Measurements from ENCODE around the gene AMBRA1.
"Not testable (repeated sequence)": the region's sequence is repeated elsewhere in the genome, so short reads cannot be mapped to it uniquely, and the experiment has no call there.

Gene AMBRA1

DNA sequence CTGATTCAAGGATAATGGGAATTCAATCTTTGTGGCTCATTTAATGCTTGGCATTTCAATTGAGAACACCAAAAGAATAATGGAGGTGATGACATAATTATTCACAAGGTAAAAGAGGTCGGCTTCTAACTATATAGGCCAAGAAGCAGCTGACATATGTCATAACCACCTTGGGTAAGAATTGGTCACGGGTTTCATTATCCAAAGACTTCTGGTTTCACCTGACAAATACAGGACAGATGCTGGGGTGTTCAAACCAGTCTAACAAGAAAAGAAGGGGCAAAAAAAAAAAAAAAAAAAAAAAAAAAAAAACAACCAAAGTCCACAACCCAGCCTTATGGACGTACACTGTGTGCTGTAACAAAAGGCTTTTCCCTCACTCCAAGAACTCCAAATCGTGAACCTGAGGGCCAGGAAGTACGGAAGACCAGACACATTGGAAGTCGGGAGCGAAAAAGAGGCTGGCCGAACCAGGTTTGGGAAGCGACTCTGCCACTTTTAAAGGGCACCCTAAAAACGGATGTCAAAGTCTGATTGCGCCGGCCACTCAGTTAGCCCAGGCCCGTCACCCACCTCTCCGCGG lies 22.8 kb upstream of the AMBRA1 start:
- no peak for DNase-seq

DNA sequence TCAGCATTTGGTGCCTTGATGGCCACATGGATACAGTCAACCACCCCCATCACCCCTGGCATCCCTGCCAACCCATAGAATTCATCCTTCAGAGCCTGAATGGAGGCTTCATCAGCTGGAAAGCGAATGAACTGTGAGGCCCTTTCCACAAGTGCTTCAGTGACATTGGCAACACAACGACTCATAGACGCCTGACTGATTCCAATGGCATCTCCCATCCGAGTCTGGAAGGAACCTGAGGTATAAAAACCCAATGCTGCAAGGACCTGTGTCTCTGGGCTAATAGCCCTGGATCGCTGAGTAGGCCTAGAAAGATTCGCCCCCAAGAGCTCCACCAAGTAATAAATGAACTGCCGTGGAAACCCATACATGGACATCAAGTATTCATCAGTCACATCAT lies 21.9 kb upstream of the AMBRA1 start:
- no peak for DNase-seq

DNA sequence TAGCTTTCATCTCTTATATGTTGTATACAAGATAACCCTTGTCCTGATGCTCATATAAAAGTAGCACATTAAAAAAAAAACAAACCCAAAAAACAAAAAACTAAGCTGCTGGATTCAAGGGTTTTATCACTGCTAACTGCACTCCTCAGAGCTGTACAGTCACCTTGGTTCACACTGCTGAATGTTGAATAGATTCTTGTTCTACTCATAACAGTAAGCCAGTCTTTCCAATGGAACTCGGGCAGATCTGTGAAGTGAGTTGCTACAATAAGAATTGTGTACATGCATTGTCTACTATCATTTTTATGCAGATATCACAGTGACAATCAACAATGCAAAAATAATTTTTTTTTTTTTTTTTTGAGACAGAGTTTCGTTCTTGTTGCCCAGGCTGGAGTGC lies 18.5 kb upstream of the AMBRA1 start:
- no peak for DNase-seq

DNA sequence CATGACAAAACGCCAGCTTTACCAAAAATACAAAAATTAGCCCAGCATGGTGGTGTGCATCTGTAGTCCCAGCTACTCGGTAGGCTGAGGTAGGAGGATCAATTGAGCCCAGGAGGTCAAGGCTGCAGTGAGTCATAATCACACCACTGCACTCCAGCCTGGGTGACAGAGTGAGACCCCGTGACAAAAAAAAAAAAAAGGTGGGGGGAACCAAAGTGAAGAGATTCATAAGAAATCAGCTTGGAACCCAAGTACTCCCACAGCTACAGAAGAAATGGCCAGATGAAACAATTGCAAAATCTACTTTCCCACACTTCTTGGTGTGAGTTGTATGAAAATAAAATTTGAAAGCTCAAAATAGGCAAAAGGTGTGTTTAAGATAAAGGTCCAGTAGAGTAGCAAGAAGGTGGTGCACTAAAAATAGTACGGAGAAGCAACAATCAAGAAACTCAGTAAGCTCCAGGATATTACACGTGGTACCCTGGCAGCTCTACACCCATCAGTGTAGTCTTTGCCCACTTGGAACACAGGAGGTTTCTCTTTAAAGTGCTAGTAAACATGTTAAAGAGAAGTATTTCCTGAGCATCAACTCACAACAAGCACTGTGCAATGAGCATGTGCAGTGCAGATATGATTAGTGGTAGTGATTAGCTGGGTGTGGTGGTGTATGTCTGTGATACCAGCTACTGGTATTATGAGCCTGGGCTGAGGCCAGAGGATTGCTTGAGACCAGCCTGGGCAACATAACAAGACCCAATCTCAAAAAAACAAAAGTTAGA lies 17.9 kb upstream of the AMBRA1 start:
- no peak for DNase-seq

DNA sequence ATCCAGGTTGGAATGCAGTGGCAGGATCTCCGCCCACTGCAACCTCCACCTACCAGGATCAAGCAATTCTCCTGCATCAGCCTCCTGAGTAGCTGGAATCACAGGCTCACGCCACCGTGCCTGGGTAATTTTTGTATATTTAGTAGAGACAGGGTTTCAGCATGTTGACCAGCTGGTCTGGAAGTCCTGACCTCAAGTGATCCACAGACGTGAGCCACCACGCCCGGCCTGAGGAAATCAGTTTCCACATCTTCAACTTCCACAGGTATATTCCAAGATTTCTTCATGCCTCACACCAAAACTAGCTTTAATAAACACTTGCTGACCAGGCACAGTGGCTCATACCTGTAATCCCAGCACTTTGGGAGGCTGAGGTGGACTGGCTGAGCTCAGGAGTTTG lies 15.6 kb upstream of the AMBRA1 start:
- DNase-seq = no peak

DNA sequence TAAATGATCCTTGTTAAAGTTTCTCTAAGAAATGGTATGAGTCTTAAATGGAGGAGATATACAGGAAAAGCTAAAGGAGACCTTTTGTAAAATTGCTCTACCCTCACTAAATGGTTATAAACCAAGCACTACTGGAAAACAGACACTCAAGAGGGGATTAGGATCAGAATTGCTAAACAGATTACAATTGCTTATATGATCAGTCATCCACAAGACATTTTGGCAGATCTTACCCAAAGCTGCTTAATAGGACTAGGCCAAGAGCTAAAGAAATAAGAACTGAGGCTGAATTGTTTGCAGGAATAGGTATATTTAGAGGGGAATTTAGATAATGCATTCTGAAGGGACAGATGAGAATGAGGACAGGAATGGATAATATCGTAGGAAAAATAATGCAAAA lies 13.7 kb upstream of the AMBRA1 start:
- DNase-seq = no peak

DNA sequence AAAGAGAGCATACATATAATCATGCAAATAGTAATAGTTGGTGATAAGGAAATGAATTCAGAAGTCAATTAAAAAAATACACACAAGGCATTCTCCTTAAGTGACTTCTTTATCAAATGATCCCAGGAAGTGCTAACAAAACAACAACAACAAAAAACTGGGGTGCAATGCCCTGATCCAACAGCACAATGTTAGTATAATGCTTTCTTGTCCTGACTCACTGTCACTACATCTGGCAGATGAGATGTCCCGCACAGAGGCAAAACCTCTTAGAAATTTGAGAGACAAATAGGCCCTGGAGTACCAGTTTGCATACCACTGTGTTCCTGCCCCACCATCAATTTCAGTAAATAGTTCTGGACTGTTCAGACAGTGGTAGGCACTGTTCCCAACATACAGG lies 11.0 kb upstream of the AMBRA1 start:
- no peak for DNase-seq

DNA sequence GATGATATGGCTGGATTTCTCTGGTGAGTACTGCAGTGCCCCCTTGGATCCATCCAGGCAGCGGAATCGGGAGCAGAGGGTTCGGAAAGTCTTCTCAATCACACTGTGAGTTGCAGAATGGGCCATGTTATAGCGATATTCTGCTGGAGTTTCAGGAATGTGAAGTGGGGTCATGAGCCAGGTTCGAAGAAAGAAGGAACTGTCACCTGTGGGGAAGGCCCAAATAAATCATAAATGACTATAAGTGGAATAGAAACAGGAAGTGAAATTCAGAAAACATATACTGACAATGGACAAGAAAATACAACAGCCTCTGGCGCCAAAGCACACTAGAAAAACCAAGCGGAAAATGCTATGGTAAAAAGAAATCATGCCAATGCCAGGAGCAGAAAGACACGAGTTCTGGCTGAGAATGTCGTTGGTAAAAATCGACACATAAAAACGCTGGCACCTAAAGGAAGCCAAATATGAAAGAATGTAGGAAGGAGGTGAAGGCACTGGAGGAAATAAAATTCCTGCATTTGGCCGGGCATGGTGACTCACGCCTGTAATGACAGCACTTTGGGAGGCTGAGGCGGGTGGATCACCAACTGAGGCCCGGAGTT lies 10.0 kb upstream of the AMBRA1 start:
- DNase-seq = no peak

DNA sequence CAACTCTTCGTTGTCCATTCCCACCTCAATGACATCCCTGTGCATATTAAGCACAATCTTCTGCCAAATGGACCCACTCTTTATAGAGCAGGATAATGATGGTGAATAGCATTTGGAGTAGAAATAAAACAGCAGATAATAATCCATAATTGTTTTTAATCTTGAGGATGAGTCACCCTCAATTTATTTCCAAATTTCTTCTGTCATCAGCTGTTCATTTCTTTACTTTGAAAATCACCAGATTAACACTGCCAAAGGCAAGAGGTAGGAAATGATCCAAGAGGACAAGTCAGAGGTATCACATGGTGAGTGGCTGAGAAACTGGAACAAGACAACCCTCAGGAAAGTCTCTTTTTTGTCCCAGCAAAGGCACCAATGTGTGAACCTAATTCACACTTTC lies 7.3 kb upstream of the AMBRA1 start:
- DNase-seq = no peak

DNA sequence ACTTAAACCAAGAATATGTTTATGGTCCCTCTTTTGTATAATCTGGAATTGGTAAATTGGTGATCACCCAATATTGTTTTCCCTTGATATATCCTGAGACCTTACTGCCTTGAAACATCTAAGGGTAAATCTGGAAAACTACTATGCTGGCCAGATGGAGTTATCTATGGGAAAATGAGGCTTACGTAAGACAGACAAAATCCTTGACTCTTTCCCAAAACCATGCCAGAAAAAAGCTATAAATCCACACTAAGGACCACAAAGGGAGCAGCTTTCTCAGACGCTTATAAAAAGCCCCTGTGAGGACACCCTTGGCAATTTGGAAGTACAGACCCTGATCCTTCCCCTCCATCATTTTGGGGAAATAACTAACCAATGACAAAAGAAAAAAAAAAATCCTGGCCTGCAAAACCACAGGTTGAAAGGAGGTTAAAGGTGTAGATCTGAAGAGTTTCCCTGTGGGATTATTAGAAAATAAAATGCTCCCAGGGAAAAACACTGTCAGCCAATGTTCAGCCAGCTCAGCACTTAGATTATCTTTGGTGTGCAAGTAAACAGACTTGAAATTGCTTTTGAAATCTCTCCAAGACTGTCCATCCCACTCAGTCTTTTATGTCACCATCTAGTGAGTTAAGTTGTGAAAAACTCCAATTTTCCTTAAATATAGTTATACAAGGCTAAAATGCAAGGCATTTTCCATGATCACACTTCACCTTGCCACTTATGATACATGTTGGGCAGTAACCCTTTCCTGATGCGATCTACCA lies 6.6 kb upstream of the AMBRA1 start:
- DNase-seq = no peak

DNA sequence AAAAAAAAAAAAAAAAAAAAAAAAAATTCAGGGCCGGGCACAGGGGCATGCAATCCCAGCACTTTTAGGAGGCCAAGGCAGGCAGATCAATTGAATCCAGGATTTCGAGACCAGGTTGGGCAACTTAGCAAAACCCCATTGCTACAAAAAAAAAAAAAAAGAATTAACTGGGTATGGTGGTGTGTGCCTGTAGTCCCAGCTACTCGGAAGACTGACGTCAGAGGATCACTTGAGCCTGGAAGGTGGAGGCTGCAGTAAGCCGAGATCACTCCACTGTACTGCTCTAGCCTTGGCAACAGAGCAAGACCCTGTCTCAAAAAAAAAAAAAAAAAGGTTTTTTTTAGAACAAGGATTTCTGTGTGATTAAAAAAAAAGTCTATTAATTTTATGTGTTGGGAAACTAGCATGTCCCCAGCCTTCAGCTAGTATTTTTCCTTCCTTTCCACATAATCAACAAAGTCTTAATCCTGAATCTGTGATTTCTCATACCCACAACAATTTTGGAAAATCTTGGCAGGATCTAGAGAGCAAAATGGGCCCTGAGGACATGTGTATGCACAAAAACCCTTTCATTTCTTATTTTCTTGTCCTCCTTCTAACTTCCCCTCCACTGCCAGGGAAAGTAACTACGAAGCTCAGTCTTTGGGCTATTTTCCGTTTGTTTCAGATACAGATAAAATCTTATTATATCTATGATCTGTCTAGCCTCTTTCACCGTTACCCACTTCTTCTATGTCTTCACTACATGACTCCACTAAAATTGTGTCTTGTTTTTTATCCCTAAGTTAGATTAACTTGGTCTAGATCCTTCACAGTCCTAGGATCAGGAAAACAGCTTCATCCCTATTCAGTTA lies 5.7 kb upstream of the AMBRA1 start:
- no peak for DNase-seq

DNA sequence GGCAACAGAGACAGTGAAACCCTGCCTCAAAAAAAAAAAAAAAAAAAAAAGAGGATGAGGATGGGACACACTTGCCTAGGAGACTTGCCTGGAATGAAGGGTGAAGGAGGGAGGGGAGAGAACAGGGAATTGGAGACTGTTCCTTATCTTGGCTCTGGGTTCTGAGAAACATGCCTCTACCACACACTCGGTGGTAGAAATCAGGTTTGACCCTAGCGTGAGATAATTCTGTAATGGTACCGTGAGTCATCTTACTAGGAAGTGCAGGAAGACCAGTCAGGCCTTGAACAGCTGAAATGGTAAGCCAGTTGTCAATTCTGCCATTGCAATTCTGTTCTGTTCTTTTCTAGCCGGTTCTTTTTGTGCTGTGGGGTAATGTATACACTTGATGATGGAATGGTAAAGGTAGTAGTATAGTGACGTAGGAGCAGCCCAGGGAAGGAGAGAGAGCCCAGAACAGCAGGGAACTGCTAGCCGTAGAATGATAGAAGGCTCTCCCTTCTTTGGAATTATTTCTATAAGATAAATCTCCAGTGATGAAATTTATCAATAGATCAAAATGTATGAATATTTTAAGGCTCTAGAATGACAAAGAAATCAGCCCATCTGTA lies 3.9 kb upstream of the AMBRA1 start:
- DNase-seq = no peak

DNA sequence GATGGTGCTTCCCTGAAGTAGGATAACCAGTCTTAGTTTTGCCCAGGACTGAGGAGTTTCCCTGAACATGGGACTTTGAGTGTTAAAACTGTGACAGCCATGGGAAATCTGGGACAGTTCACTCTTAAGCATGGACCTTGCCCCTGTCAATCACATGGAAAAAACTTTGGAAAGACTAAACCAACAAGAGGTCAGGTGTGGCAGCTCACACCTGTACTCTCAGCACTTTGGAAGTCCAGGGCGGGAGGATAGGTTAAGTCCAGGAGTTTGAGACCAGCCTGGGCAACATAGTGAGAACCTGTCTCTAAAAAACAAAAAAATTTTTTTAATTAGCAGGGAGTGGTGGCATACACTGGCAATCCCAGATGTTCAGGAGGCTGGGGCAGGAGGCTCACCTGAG lies 3.3 kb upstream of the AMBRA1 start:
- DNase-seq = no peak

DNA sequence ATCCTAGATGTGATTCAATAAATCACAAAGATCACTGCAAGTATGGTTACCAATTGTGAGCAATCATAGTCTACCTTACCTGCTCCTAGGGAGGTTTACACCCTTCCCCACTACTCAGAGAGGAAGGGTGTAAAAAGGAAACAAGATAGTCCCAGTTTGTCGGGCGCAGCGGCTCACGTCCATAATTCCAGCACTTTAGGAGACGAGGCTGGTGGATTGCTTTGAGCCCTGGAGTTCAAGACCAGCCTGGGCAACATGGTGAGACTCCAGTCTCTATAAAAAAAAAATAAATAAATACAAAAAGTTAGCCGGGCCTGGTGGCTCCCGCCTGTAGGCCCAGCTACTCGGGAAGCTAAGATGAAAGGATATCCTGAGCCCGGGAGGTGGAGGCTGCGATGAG lies 962 bp upstream of the AMBRA1 start:
- DNase-seq = no peak

DNA sequence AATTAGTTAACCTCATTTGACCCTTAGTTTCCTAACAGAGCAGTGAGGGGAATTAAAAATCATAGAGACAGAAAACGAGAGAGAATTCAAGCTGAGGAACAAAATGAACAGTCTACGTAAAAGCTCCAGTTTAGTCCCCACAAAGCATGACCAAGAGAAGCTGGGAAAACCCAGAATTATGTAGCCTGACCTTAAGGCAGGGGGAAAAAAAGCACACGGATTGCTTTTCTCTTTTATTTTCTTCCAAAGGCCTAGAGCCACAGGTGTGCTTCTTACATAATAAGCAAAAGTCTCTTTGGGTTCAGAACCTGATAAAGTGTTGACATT lies 514 bp upstream of the AMBRA1 start:
- DNase-seq = no peak

DNA sequence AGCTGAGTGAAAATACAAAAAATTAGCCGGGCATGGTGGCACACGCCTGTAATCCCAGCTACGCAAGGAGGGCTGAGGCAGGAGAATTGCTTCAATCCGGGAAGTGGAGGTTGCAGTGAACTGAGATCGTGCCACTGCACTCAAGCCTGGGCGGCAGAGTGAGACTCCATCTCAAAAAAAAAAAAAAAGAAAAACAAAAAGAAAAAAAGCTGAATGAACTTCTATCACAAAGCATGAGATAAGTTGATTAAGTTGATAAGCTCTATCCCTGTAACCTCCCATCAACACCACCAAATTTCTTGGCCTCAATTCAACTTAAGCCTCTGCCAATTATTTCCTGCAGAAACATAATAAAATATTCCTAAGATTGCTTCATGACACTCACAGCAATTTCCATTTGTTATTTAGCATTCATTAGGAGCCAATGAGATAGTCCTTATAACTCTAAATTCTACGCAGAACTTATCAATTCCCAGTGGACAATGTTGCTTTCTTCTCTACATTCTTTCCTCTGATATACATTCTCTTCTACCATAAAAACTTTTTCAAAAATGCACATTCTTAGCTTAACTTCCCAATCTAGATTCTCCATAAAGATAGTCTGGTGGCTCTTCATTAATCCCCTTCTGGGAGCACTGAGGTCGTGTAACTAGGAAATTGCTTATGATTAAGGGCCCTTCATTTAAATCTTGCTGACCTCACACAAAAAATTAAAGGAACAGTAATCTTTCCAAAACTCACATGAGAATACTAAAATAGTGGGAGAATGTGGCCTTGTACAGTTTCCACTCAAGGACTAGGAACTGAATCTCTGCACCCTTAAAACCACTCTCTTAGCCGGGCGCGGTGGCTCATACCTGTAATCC lies 2.9 kb downstream of the AMBRA1 start:
- DNase-seq = no peak

DNA sequence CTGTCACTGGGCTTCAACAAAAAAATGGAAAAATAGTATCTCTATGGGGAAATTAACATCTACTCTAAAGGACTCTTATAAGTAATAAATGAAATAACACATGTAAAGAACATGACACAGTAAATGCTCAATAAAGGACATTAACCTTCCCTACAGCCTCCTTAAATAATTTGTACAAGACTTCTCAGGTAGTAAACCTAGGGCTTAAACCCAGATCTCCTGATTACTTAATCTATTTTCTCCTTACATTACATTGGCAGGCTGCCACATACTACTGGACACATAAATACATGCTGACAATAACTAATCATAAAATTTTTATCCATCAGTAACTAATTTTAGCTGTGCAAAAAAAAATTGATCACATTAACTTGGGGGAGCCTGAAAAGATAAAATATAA lies 4.9 kb downstream of the AMBRA1 start:
- DNase-seq = no peak

DNA sequence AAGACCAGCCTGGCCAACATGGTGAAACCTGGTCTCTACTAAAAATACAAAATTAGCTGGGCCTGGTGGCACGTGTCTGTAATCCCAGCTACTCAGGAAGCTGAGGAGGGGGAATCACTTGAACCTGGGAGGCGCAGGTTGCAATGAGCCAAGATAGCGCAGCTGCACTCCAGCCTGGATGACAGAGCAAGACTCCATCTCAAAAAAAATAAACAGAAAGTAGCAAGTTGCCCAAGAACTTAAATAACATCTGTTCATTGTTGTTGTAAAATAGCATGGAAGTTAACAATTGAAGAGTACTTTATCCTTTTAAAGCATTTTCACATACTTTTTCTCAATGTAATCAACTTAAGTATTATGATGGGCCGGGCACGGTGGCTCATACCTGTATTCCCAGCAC lies 5.7 kb downstream of the AMBRA1 start:
- no peak for DNase-seq

DNA sequence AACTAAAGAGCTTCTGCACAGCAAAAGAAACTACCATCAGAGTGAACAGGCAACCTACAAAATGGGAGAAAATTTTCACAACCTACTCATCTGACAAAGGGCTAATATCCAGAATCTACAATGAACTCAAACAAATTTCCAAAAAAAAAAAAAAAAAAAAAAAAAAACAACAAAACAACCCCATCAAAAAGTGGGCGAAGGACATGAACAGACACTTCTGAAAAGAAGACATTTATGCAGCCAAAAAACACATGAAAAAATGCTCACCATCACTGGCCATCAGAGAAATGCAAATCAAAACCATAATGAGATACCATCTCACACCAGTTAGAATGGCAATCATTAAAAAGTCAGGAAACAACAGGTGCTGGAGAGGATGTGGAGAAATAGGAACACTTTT lies 10.3 kb downstream of the AMBRA1 start:
- DNase-seq = not testable (repeated sequence)

DNA sequence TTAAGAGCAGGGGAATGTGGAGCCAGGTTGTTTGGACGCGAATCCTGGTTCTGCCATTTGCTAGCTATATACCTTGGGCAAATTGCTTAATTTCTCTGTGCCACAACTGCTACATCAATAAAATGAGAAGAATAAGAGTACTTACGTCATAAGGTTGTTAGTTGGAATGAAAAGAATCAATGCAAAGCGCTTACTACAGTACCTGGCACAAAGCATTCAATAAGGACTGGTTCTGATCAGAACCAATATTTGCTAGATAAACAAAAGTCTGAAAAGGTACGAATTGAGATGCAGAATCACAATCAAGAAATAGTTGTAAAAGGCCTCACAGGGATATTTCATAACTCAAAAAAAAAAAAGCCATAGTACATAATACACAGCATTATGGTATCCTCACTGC lies 11.2 kb downstream of the AMBRA1 start:
- no peak for DNase-seq

DNA sequence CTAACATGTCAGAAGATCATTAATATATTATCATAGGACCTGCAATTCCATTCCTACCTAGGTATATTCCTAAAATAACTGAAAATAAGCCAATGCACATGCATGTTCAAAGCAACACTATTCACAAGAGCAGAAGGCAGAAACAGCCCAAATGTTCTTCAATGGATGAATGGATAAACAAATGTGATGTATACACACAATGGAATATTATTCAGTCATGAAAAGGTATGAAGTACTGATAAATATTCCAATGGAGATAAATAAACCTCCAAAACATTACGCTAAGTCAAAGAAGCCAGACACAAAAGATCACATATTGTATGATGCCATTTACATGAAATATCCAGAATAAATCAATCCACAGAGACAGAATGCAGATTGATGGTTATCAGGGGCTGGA lies 16.8 kb downstream of the AMBRA1 start:
- no peak for DNase-seq

DNA sequence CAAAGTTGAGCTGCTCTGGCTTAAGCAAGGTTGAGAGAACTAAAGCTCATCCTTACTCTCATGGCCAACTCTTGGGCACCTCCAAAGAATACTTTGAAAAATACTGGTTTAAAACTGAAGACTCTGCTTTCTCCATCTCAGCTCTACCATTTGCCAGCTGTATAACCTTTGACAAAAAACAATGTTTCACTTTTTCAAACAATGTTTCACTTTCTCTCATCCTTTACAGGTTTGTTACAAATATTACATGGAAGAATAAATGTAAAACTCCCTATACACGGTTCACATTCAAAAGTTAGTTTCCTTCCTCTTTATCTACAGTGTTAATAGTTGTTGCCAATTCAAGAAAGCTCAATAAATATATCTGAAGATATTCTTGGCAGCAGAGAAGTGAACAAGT lies 19.2 kb downstream of the AMBRA1 start:
- no peak for DNase-seq

Data from NCI-H1436 (cell line).